G401 (cell line): Measurements from ENCODE around the gene FREM2. TPM values are rescaled to one million over a fixed set of nuclear protein-coding genes. Genes with fewer than 3 reads are reported as not detected.
A peak's percentile ranks its signal among the peaks of the same experiment; 100 is the strongest.

Experiments used
- DNase-seq: peaks from one replicate; pipeline ENCODE4 v3.0.0-alpha.2; 2015; ENCODE audit warnings: low spot score
- in situ Hi-C: cut with HindIII; loops from 2 replicates; pipeline ENCODE4 v1.10.0; 2016; ENCODE audit warnings: low sequenced_read_pairs, mixed read lengths
- total RNA-seq: library from RNA; depleted of rRNA; stranded (reverse); fragments of >200 nt; shearing (Covaris generic); gene quantifications from 2 replicates; pipeline ENCODE4 v1.2.3, GENCODE V29; 2014

Gene FREM2
- total RNA-seq, 1 experiment from 2014 or later = not detected

- no peak for DNase-seq
- in situ Hi-C loops = no loop called here
These were observed 127.5 kb downstream of the FREM2 start for GRCh38 chr13:38814331-38814730.

- no peak for DNase-seq
- in situ Hi-C loops = no loop called here
These were observed 132.2 kb downstream of the FREM2 start for GRCh38 chr13:38819053-38819452.

- DNase-seq = no peak
- in situ Hi-C loops = no loop called here
These were observed 132.7 kb downstream of the FREM2 start for GRCh38 chr13:38819596-38819995.

GRCh38 chr13:38821770-38822551 lies 135.1 kb downstream of the FREM2 start:
- in situ Hi-C loops = no loop called here
- DNase-seq = peak; percentile 8

GRCh38 chr13:38824342-38824741 lies 137.5 kb downstream of the FREM2 start:
- in situ Hi-C loops = no loop called here
- no peak for DNase-seq

GRCh38 chr13:38826182-38826813 lies 139.4 kb downstream of the FREM2 start:
- in situ Hi-C loops = no loop called here
- DNase-seq = no peak

GRCh38 chr13:38830442-38831045 lies 143.7 kb downstream of the FREM2 start:
- no peak for DNase-seq
- in situ Hi-C loops = no loop called here

- in situ Hi-C loops = no loop called here
- DNase-seq = no peak
These were observed 157.7 kb downstream of the FREM2 start for GRCh38 chr13:38844581-38844980.

- no peak for DNase-seq
- in situ Hi-C loops = no loop called here
These were observed 161.5 kb downstream of the FREM2 start for GRCh38 chr13:38848360-38848759.

- in situ Hi-C loops = no loop called here
- no peak for DNase-seq
These were observed 162.4 kb downstream of the FREM2 start for GRCh38 chr13:38849315-38849714.

GRCh38 chr13:38850868-38851626 lies 164.2 kb downstream of the FREM2 start:
- in situ Hi-C loops = no loop called here
- no peak for DNase-seq

- in situ Hi-C loops = no loop called here
- DNase-seq = no peak
These were observed 167.3 kb downstream of the FREM2 start for GRCh38 chr13:38854226-38854625.

- in situ Hi-C loops = no loop called here
- DNase-seq = no peak
These were observed 169.2 kb downstream of the FREM2 start for GRCh38 chr13:38856065-38856464.

- in situ Hi-C loops = no loop called here
- no peak for DNase-seq
These were observed 175.6 kb downstream of the FREM2 start for GRCh38 chr13:38862443-38862842.

GRCh38 chr13:38863536-38863935 lies 176.7 kb downstream of the FREM2 start:
- in situ Hi-C loops = no loop called here
- no peak for DNase-seq

- in situ Hi-C loops = no loop called here
- DNase-seq = peak; percentile 26
These were observed 179.8 kb downstream of the FREM2 start for GRCh38 chr13:38866649-38867048.

- in situ Hi-C loops = no loop called here
- no peak for DNase-seq
These were observed 181.5 kb downstream of the FREM2 start for GRCh38 chr13:38868399-38868798.

GRCh38 chr13:38868870-38869269 lies 182.0 kb downstream of the FREM2 start:
- in situ Hi-C loops = no loop called here
- no peak for DNase-seq

GRCh38 chr13:38871275-38871674 lies 184.4 kb downstream of the FREM2 start:
- no peak for DNase-seq
- in situ Hi-C loops = no loop called here

GRCh38 chr13:38872693-38873092 lies 185.8 kb downstream of the FREM2 start:
- peak; percentile 55 for DNase-seq
- in situ Hi-C loops = no loop called here
